GM21367 (cell line): Measurements from ENCODE around the gene TMPRSS2.

ENCODE experiments used
- ATAC-seq: cut with Tn5 transposase; IDR thresholded peaks from one replicate; pipeline ENCODE4 v1.9.1; 2021; ENCODE audit not compliant: unreplicated experiment

TMPRSS2 gene

GRCh38 chr21:41510500-41510899, 2.5 kb upstream of the TMPRSS2 start:
- ATAC-seq: no peak

GRCh38 chr21:41509733-41510132, 1.8 kb upstream of the TMPRSS2 start:
- no peak for ATAC-seq

DNA sequence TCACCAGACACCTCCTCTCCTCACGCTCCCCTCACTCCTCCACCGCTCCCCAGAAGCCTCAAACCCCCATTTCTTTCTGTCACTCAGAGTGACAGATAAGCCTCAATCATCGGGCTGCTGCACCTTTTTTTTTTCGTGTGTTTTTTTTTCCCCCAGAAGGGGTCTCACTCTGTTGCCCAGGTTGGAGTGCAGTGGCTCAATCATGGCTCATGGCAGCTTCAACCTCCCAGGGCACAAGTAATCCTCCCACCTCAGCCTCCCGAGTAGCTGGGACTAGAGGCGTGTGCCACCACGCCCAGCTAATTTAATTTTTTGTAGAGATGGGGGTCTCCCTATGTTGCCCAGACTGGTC, 1.2 kb upstream of the TMPRSS2 start:
- no peak for ATAC-seq

- no peak for ATAC-seq
Measured at GRCh38 chr21:41508415-41509144, 622 bp upstream of the TMPRSS2 start.

- ATAC-seq: no peak
Measured at GRCh38 chr21:41506611-41507520, 1.1 kb downstream of the TMPRSS2 start.

- ATAC-seq: no peak
Measured at GRCh38 chr21:41506005-41506594, 1.9 kb downstream of the TMPRSS2 start.

- no peak for ATAC-seq
Measured at GRCh38 chr21:41504030-41504429, 3.9 kb downstream of the TMPRSS2 start.

DNA sequence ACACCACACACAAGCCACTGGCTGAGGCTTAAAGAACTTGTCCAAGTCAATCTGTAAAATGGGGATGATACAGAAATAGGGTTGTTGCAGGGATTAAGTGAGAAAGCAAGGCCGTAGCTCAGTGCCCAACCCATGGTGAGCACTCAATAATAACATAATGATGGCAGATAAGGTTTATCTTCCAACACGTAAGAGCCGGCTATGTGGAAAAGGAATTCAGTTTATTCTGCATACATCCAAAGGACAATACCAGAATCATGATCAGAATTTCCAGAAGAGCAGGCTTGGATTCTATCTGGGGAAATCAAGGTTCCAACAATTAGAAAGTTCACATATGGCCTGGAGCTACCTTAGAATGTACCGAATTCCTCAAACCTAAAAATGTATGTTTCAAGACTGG, 4.6 kb downstream of the TMPRSS2 start:
- ATAC-seq: no peak

DNA sequence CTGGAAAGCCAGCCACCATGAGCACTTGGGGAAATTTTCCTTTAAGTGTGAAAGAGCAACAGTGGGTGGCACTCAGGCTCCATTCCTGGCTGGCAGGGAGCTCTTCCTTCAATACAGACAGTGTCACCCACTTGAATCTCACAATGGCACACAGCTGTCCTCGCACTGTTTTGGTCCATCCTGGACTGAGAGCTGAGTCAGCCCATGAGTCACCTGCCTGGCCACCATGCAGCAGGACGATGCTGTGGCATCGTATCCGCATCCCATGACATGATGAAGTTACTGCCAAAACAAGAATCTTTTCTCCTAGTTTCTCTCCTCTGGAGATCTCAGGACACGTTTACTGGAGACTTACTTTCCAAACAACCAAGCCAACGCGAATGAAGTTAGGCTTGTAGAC, 6.0 kb downstream of the TMPRSS2 start:
- no peak for ATAC-seq

- ATAC-seq: no peak
Measured at GRCh38 chr21:41500931-41501381, 7.0 kb downstream of the TMPRSS2 start.

GRCh38 chr21:41500363-41500762, 7.6 kb downstream of the TMPRSS2 start:
- ATAC-seq: no peak

DNA sequence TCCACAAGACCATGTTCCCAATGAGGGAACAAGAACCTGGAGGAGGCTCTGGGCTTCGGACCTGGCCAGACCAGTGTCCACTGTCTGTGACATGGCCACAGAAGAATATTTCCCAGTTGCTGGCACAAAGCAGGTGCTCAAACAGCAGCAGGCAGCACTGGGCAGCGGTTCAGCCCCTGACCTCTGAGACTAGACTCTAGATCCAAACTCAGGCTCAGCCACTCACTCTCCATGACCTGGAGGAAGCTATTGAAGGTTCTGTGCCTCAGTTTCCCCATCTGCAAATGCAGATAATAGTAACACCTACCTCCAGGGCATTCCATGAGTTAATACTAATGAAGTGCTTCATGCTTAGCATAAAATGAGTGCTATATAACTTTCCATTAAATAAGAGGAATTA, 8.0 kb downstream of the TMPRSS2 start:
- no peak for ATAC-seq

- no peak for ATAC-seq
Measured at GRCh38 chr21:41497788-41498187, 10.2 kb downstream of the TMPRSS2 start.

GRCh38 chr21:41497008-41497407, 10.9 kb downstream of the TMPRSS2 start:
- no peak for ATAC-seq

GRCh38 chr21:41494242-41494641, 13.7 kb downstream of the TMPRSS2 start:
- ATAC-seq: no peak

DNA sequence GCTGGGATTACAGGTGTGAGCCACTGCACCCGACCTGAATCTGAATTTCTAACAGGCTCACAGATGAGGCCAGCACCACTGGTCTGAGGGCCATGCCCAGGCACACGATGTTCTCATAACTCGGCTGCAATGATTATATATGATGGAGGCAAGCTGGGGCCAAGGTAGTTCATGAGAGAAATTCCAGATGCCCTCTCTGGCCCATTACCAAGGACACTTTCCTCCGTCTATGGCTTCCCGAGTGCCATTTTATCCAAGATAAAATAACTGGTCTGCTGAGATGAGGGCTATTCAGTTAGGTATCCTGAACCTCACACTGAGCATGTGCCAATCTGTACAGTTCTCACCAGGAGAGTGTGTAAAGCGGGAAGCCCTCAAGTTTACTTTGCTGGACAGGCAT, 16.5 kb downstream of the TMPRSS2 start:
- no peak for ATAC-seq

DNA sequence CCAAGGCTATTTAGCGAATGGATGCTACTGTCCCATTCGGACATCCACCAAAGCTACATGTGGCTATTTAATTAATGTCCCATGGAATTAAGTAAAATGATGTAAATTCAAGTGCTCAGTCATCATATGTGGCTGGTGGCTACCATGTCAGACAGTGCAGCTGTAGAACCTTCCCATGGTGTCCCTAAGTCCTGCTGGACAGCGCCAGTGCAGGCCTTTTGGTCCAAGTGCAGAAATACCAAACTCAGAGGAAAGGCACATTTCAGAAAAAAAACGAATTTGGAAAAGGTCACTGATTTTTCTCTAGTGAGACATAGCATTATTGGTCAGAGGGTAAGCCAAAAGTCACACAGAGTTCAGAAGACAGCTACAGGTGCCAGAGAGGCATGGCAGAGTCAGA, 17.6 kb downstream of the TMPRSS2 start:
- ATAC-seq: no peak

- ATAC-seq: no peak
Measured at GRCh38 chr21:41489329-41489728, 18.6 kb downstream of the TMPRSS2 start.

DNA sequence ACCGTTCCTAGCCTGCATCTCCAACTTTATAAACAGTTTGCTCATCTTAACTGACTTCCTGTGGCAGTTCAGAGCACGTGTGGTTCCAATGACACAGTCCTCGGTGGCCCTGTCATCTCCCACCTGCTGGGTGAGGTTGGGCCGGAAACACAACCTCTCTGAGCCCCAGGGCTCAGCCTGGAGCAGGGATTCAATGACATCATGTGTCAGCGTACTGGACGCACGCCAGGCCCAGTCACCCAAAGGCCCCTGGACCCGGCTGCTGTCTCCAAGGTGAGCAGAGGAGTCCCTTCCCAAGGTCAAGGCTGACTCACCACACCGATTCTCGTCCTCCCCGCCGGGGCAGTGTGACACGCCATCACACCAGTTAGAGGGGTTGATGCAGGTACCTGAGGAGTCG, 19.9 kb downstream of the TMPRSS2 start:
- no peak for ATAC-seq

GRCh38 chr21:41487082-41487481, 20.9 kb downstream of the TMPRSS2 start:
- no peak for ATAC-seq

DNA sequence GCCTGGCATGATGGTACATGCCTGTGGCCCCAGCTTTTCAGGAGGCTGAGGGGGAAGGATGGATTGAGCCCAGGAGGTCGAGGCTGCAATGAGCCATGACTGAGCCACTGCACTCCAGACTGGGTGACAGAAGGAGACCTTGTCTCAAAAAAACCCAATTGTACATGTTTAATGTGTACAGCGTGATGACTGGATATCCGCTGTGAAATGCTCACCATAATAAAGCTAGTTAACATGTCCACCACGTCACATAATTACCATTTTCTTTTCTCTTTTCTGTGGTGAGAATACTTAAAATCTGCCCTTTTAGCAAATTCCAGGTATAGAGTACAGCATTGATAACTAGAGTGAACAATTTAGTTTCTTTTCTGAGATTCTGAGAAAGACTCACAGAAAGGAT, 24.0 kb downstream of the TMPRSS2 start:
- no peak for ATAC-seq

DNA sequence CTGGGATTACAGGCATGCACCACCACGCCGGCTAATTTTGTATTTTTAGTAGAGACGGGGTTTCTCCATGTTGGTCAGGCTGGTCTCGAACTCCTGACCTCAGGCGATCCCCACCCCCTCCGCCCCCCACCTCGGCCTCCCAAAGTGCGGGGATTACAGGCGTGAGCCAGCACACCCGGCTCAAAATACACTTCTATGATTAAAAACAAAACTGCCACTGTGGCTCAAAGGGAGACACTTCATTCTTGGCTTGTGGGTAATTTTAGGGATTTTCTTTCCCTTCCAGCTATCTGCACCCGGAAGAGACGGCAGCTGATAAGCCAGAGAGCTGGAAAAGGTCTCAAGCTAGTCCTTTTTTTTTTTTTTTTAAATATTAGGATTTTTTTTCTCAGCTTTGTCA, 24.5 kb downstream of the TMPRSS2 start:
- ATAC-seq: no peak
